GM12878 (cell line): ENCODE measurements around the gene PILRB. TPM values are rescaled to one million over a fixed set of nuclear protein-coding genes. Genes with fewer than 3 reads are reported as not detected.

Experiments used
- BCL11A ChIP-seq: IDR thresholded peaks from 2 replicates; pipeline ENCODE4 v1.6.1; 2011; ENCODE audit warnings: low read depth, low read length
- CREB1 ChIP-seq: IDR thresholded peaks from 2 replicates; pipeline ENCODE4 v1.6.1; 2012; ENCODE audit warnings: low read depth, mild to moderate bottlenecking, inconsistent platforms
- GABPA ChIP-seq: IDR thresholded peaks from 2 replicates; pipeline ENCODE4 v1.6.1; 2014; ENCODE audit warnings: antibody characterized with exemption, low read depth, mild to moderate bottlenecking, inconsistent platforms
- HDAC2 ChIP-seq: fragments of 200-600 bp; sonication (generic); IDR thresholded peaks from 2 replicates; pipeline ENCODE4 v1.6.1; 2017
- HSF1 ChIP-seq: fragments of 150-350 bp; IDR thresholded peaks from 2 replicates; pipeline ENCODE4 v1.6.1; 2014; ENCODE audit warnings: mild to moderate bottlenecking, low read depth, low read length
- MEF2B ChIP-seq: fragments of 450-650 bp; IDR thresholded peaks from 2 replicates; pipeline ENCODE4 v1.6.1; 2018; ENCODE audit warnings: mild to moderate bottlenecking, moderate library complexity; ENCODE audit not compliant: partially characterized antibody, poor library complexity, severe bottlenecking
- NFIC ChIP-seq: IDR thresholded peaks from 2 replicates; pipeline ENCODE4 v1.6.1; 2012; ENCODE audit warnings: low read depth, mild to moderate bottlenecking, inconsistent platforms, low read length, moderate library complexity
- NFXL1 ChIP-seq: fragments of 450-650 bp; IDR thresholded peaks from 2 replicates; pipeline ENCODE4 v1.6.1; 2017; ENCODE audit warnings: antibody characterized with exemption, mild to moderate bottlenecking, borderline replicate concordance
- REST ChIP-seq: IDR thresholded peaks from 2 replicates; pipeline ENCODE4 v1.6.1; 2012; ENCODE audit warnings: mild to moderate bottlenecking, low read depth, low read length
- SIX5 ChIP-seq: IDR thresholded peaks from 2 replicates; pipeline ENCODE4 v1.6.1; 2011; ENCODE audit warnings: mild to moderate bottlenecking, low read depth, low read length, moderate library complexity; ENCODE audit not compliant: severe bottlenecking
- SKIL ChIP-seq: fragments of 450-650 bp; IDR thresholded peaks from 2 replicates; pipeline ENCODE4 v1.6.1; 2017; ENCODE audit warnings: mild to moderate bottlenecking, low read depth, inconsistent platforms; ENCODE audit not compliant: poor library complexity, severe bottlenecking
- SP1 ChIP-seq: IDR thresholded peaks from one replicate; pipeline ENCODE4 v1.6.1; 2011; ENCODE audit warnings: low read depth, low read length
- ZBED1 ChIP-seq: IDR thresholded peaks from 2 replicates; pipeline ENCODE4 v1.6.1; 2016; ENCODE audit warnings: borderline replicate concordance
- ZBTB11 ChIP-seq: fragments of 450-650 bp; formaldehyde crosslinking; IDR thresholded peaks from 2 replicates; pipeline ENCODE4 v1.5.0; 2022; ENCODE audit warnings: mild to moderate bottlenecking, missing genetic modification characterization
- ZBTB4 ChIP-seq: fragments of 450-650 bp; formaldehyde crosslinking; IDR thresholded peaks from 2 replicates; pipeline ENCODE4 v1.4.0; 2022; ENCODE audit warnings: mild to moderate bottlenecking, moderate library complexity
- ZSCAN29 ChIP-seq: fragments of 450-650 bp; IDR thresholded peaks from 2 replicates; pipeline ENCODE4 v1.6.1; 2017; ENCODE audit warnings: mild to moderate bottlenecking, moderate library complexity
- polyA plus RNA-seq, 11 experiments: library from polyadenylated mRNA; depleted of rRNA in 4 of 11; unstranded in 6 of 11; stranded (reverse) in 5 of 11; fragments of >200 nt; fragmentation: Nextera tagmentation in 4 of 11; fragmentation: Illumina TruSeq in 1 of 11; extraction: Ambion mirVana in 4 of 11; extraction: Trizol in 1 of 11; gene quantifications; 1 replicate in 1 of 11; 2 replicates in 10 of 11; pipeline versions ENCODE4 v1.2.1 to v1.2.3, GENCODE V29; 2011 to 2016; ENCODE audit warnings: inconsistent platforms in 2 of 11, missing spikeins in 2 of 11, low read depth in 1 of 11
- total RNA-seq, 4 experiments: library from RNA; depleted of rRNA in 3 of 4; stranded (reverse); fragments of >200 nt in 3 of 4; fragmentation: Illumina TruSeq in 1 of 4; extraction: Trizol in 1 of 4; gene quantifications; 2 replicates each; pipeline versions ENCODE4 v1.2.1 to v1.2.3, GENCODE V29; 2013 to 2021

The PILRB gene
- total and polyA plus RNA-seq, 10 of the 15 experiments (the other 5 are each of a cell fraction or from before 2014, with no cell fraction given) = 2.6 to 50.3 (median 22.0) TPM

- TF ChIP-seq REST (no peak), SIX5 (no peak), ZBTB11 (no peak), SP1 (peak; percentile 46), HDAC2 (no peak), ZBED1 (no peak), SKIL (peak; percentile 37), MEF2B (peak; percentile 72), NFIC (no peak), NFXL1 (no peak), ZSCAN29 (no peak), CREB1 (peak; percentile 82), GABPA (no peak), HSF1 (no peak), ZBTB4 (CRISPR knock-in tag) (no peak), BCL11A (peak; percentile 76)
Measured at GRCh38 chr7:100369105-100369504, 11.2 kb downstream of the PILRB start (continued).
